GM18499 (cell line): ENCODE results near the gene AP1M1.
A peak's percentile ranks its signal among the peaks of the same experiment; 100 is the strongest.

Source experiments
- ATAC-seq: cut with Tn5 transposase; IDR thresholded peaks from one replicate; pipeline ENCODE4 v1.9.1; 2021; ENCODE audit warnings: moderate number of reproducible peaks; ENCODE audit not compliant: insufficient read depth, unreplicated experiment

AP1M1 gene

GRCh38 chr19:16184665-16185122 lies 13.0 kb upstream of the AP1M1 start:
- no peak for ATAC-seq

- peak; percentile 70 for ATAC-seq
Observed at GRCh38 chr19:16185123-16185767, 12.5 kb upstream of the AP1M1 start, which contains the start of gene FAM32A. TSS of gene FAM32A (plus strand) at chr19:16185410. CDS start at chr19:16185443, 33 bp downstream.

GRCh38 chr19:16185768-16186123 lies 12.0 kb upstream of the AP1M1 start:
- no peak for ATAC-seq

GRCh38 chr19:16188521-16188920 lies 9.2 kb upstream of the AP1M1 start:
- no peak for ATAC-seq

- ATAC-seq: no peak
Observed at GRCh38 chr19:16190198-16190597, 7.5 kb upstream of the AP1M1 start.

- ATAC-seq: no peak
Observed at GRCh38 chr19:16190736-16191135, 7.0 kb upstream of the AP1M1 start.

- no peak for ATAC-seq
Observed at GRCh38 chr19:16191216-16191908, 6.3 kb upstream of the AP1M1 start.

- ATAC-seq: no peak
Observed at GRCh38 chr19:16193466-16193865, 4.2 kb upstream of the AP1M1 start.

- peak; percentile 7 for ATAC-seq
Observed at GRCh38 chr19:16197188-16197621, 506 bp upstream of the AP1M1 start.

GRCh38 chr19:16198370-16198651 lies 600 bp downstream of the AP1M1 start:
- ATAC-seq: no peak

- no peak for ATAC-seq
Observed at GRCh38 chr19:16199275-16199932, 1.7 kb downstream of the AP1M1 start.

- no peak for ATAC-seq
Observed at GRCh38 chr19:16200038-16201010, 2.6 kb downstream of the AP1M1 start.

GRCh38 chr19:16201011-16201391 lies 3.3 kb downstream of the AP1M1 start:
- no peak for ATAC-seq

- no peak for ATAC-seq
Observed at GRCh38 chr19:16202320-16203255, 4.9 kb downstream of the AP1M1 start.

- no peak for ATAC-seq
Observed at GRCh38 chr19:16203256-16204004, 5.7 kb downstream of the AP1M1 start.

- ATAC-seq: no peak
Observed at GRCh38 chr19:16204005-16204294, 6.2 kb downstream of the AP1M1 start.

- no peak for ATAC-seq
Observed at GRCh38 chr19:16205205-16206045, 7.7 kb downstream of the AP1M1 start.

- no peak for ATAC-seq
Observed at GRCh38 chr19:16206046-16206605, 8.4 kb downstream of the AP1M1 start.
